Urothelium cell line (cell line): Measurements from ENCODE around the gene SORT1.
"Not testable (repeated sequence)": the region's sequence is repeated elsewhere in the genome, so short reads cannot be mapped to it uniquely, and the experiment has no call there.

Experiments
- DNase-seq: peaks from one replicate; pipeline ENCODE4 v3.0.0; 2011; ENCODE audit warnings: low spot score, mixed read lengths
- FAIRE-seq: peaks from 2 replicates; lab custom pipeline; 2011; peaks lifted over from hg19 to GRCh38; lab: Jason Lieb, UNC

The SORT1 gene

GRCh38 chr1:109383087-109383779, 14.5 kb downstream of the SORT1 start:
- FAIRE-seq (no peak), DNase-seq (no peak)

- no peak for DNase-seq
- no peak for FAIRE-seq
Observed at GRCh38 chr1:109381573-109381972, 16.1 kb downstream of the SORT1 start.

- no peak for FAIRE-seq
- DNase-seq = no peak
Observed at GRCh38 chr1:109379907-109380306, 17.8 kb downstream of the SORT1 start.

- no peak for FAIRE-seq
- DNase-seq = no peak
Observed at GRCh38 chr1:109379422-109379821, 18.3 kb downstream of the SORT1 start.

- DNase-seq (no peak), FAIRE-seq (peak; percentile 5)
Observed at GRCh38 chr1:109377698-109378097, 20.0 kb downstream of the SORT1 start.

- not testable (repeated sequence) for FAIRE-seq, DNase-seq
Observed at GRCh38 chr1:109373696-109374095, 24.0 kb downstream of the SORT1 start.

GRCh38 chr1:109373126-109373525, 24.6 kb downstream of the SORT1 start:
- no peak for DNase-seq
- FAIRE-seq = no peak

GRCh38 chr1:109372281-109372680, 25.4 kb downstream of the SORT1 start:
- no peak for FAIRE-seq
- no peak for DNase-seq

- DNase-seq = peak; percentile 53
Observed at GRCh38 chr1:109371341-109371739, 26.4 kb downstream of the SORT1 start.

GRCh38 chr1:109370712-109371340, 26.9 kb downstream of the SORT1 start:
- DNase-seq (peak; percentile 76), FAIRE-seq (peak; percentile 52)

More at GRCh38 chr1:109371341-109371739, 26.4 kb downstream of the SORT1 start:
- FAIRE-seq = no peak

- no peak for FAIRE-seq
Observed at GRCh38 chr1:109369167-109369746, 28.5 kb downstream of the SORT1 start.

GRCh38 chr1:109368464-109368863, 29.3 kb downstream of the SORT1 start:
- no peak for FAIRE-seq
- DNase-seq = no peak

More at GRCh38 chr1:109369167-109369746, 28.5 kb downstream of the SORT1 start:
- no peak for DNase-seq

GRCh38 chr1:109367626-109368025, 30.1 kb downstream of the SORT1 start:
- FAIRE-seq = no peak
- no peak for DNase-seq

GRCh38 chr1:109365642-109366204, 32.0 kb downstream of the SORT1 start:
- FAIRE-seq (no peak), DNase-seq (no peak)

GRCh38 chr1:109361649-109362048, 36.1 kb downstream of the SORT1 start:
- FAIRE-seq = no peak
- DNase-seq = peak; percentile 46

- FAIRE-seq (no peak), DNase-seq (no peak)
Observed at GRCh38 chr1:109361069-109361468, 36.6 kb downstream of the SORT1 start.

GRCh38 chr1:109357616-109358015, 40.1 kb downstream of the SORT1 start:
- DNase-seq (no peak), FAIRE-seq (no peak)

GRCh38 chr1:109356915-109357314, 40.8 kb downstream of the SORT1 start:
- DNase-seq (no peak), FAIRE-seq (no peak)

- FAIRE-seq (no peak), DNase-seq (no peak)
Observed at GRCh38 chr1:109356505-109356904, 41.2 kb downstream of the SORT1 start.

GRCh38 chr1:109354929-109355328, 42.8 kb downstream of the SORT1 start:
- FAIRE-seq = no peak
- no peak for DNase-seq

GRCh38 chr1:109351457-109351856, 46.3 kb downstream of the SORT1 start:
- FAIRE-seq (no peak), DNase-seq (no peak)

- no peak for FAIRE-seq
- DNase-seq = no peak
Observed at GRCh38 chr1:109350655-109351054, 47.1 kb downstream of the SORT1 start.
